Superior temporal gyrus (tissue), 1 donor: Measurements from ENCODE around the gene ITPK1.

Experiments
- DNase-seq: peaks from one replicate; pipeline ENCODE4 v3.0.0-alpha.2; 2016; ENCODE audit errors: extremely low spot score

ITPK1 gene

DNA sequence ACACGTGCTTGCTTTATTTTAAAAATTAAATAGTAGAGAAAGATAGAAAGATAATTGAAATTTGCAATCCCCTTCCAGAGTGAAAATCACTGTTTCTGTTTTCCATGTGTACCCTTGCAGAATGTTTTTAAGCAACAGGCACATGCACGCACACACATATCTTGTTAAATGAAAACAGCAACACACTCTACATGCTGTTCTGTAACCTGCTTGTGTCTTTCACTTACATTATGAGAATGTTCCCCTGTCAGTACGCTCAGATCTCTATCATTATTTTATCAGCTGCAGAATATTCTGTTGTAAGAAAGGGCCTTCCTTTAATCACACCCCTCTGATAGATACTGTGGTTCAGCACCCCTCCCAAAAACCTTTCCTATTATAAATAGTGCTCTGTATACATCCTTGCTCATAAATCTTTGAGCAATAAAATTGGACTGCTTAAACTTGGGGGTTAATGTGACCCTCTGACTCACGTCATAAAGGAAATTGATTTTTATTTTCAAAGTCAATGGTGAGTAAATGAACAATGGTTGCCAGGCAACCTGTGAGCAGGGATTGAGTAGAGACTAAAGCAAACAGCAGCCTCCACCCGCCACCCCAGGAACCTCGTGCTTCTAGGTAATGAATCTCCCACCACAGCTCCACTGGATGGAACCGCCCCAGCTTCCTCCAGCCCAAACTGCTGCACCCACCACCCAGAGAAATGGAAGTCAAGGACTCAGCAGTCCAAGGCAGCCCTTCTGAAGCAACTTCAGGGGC lies 224.7 kb downstream of the ITPK1 start:
- DNase-seq, result no peak

DNA sequence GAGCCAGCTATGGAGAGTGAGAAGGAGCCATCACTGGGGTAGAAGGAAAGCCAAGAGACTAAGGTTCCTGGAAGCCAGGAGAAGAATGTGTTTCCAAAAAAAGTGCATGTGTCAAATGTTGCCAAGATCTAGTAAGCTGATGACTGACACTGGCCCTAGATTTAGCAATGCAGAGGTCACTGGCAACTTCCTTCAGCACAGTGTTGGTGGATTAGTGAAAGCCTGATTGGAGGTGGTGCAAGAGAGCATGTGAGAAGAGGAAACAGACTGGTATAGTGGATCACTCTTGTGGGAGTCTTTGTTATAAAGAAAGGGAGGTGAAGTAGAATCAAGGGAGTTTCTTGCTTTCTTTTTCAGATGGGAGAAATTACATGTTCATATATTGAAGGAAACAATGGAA lies 226.8 kb downstream of the ITPK1 start:
- DNase-seq, result no peak

DNA sequence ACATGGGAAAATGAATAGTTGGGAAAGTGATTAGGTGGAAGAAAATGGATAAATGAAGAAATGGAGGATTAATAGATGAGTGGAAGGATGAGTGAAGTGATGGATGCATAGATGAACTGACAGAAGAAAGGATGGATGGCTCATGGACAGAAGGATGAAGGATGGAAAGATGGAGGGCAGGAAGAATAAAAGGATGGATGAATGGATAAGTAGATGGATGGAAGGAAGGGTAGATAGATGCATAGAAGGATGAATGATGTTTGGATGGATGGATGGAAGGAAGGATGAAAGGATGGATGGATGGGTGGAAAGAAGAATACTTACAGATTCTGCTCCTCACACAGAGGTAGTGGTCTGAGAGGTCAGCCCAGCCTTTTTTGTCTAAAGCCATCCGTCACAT lies 228.6 kb downstream of the ITPK1 start:
- DNase-seq, result no peak
